Neural cell (in vitro differentiated cells): Measurements from ENCODE around the gene IKZF1. TPM values are rescaled to one million over a fixed set of nuclear protein-coding genes. Genes with fewer than 3 reads are reported as not detected.

Experiments used
- H2AFZ ChIP-seq: fragments of 200-600, 300-800 bp; sonication (generic), shearing (Covaris generic); 2 replicates; pipeline ENCODE4 v1.6.0; 2014; ENCODE audit warnings: low read depth, mild to moderate bottlenecking, antibody characterized with exemption, low read length, moderate library complexity
- H3F3A ChIP-seq: fragments of 200-600 bp; shearing (Covaris generic); 2 replicates; pipeline ENCODE4 v1.6.1; 2016; ENCODE audit warnings: mild to moderate bottlenecking, moderate library complexity, mixed read lengths, antibody characterized with exemption, low read length; ENCODE audit not compliant: insufficient read depth, poor library complexity, severe bottlenecking
- H3K27ac ChIP-seq: fragments of 200-600, 300-800 bp; sonication (generic), shearing (Covaris generic); 2 replicates; pipeline ENCODE4 v1.5.1; 2014; ENCODE audit warnings: mild to moderate bottlenecking, low read length, moderate library complexity
- H3K27me3 ChIP-seq: fragments of 300-800, 200-600 bp; sonication (generic), shearing (Covaris generic); 2 replicates; pipeline ENCODE4 v1.6.0; 2014; ENCODE audit warnings: mild to moderate bottlenecking, low read depth, low read length, moderate library complexity; ENCODE audit not compliant: insufficient read depth
- H3K36me3 ChIP-seq: fragments of 300-800, 200-600 bp; sonication (generic), shearing (Covaris generic); 2 replicates; pipeline ENCODE4 v1.5.1; 2014; ENCODE audit warnings: mild to moderate bottlenecking, antibody characterized with exemption, low read length, moderate library complexity; ENCODE audit not compliant: insufficient read depth
- H3K4me2 ChIP-seq: fragments of 300-800, 200-600 bp; sonication (generic), shearing (Covaris generic); 2 replicates; pipeline ENCODE4 v1.6.0; 2014; ENCODE audit warnings: mild to moderate bottlenecking, low read length
- H3K4me3 ChIP-seq: fragments of 300-800, 200-600 bp; sonication (generic), shearing (Covaris generic); 2 replicates; pipeline ENCODE4 v1.5.1; 2014; ENCODE audit warnings: mild to moderate bottlenecking, low read length, moderate library complexity
- H3K79me2 ChIP-seq: fragments of 200-600 bp; shearing (Covaris generic); replicated peaks from 2 replicates; pipeline ENCODE4 v1.6.0; 2014; ENCODE audit warnings: mild to moderate bottlenecking, low read length, moderate library complexity; ENCODE audit not compliant: insufficient read depth
- H3K9ac ChIP-seq: fragments of 300-800, 200-600 bp; sonication (generic), shearing (Covaris generic); 2 replicates; pipeline ENCODE4 v1.6.1; 2016; ENCODE audit warnings: mild to moderate bottlenecking, low read length, mixed read lengths
- H3K9me2 ChIP-seq: fragments of 200-600 bp; shearing (Covaris generic); 2 replicates; pipeline ENCODE4 v1.6.1; 2016; ENCODE audit warnings: mild to moderate bottlenecking, low read length, mixed read lengths; ENCODE audit not compliant: insufficient read depth
- H3K9me3 ChIP-seq: fragments of 200-600, 300-800 bp; sonication (generic), shearing (Covaris generic); 2 replicates; pipeline ENCODE4 v1.6.1; 2016; ENCODE audit warnings: mild to moderate bottlenecking, mixed run types, low read length, moderate library complexity, mixed read lengths
- H4K20me1 ChIP-seq: fragments of 200-600 bp; shearing (Covaris generic); 2 replicates; pipeline ENCODE4 v1.6.1; 2016; ENCODE audit warnings: mild to moderate bottlenecking, mixed run types; ENCODE audit not compliant: insufficient read depth
- EP300 ChIP-seq: fragments of 450-650 bp; conservative IDR thresholded peaks from 2 replicates; pipeline ENCODE4 v1.6.1; 2014; ENCODE audit warnings: antibody characterized with exemption, mild to moderate bottlenecking, moderate library complexity; ENCODE audit not compliant: poor library complexity, severe bottlenecking
- EZH2 ChIP-seq: fragments of 200-600, 300-800 bp; shearing (Covaris generic), sonication (generic); IDR thresholded peaks from 2 replicates; pipeline ENCODE4 v1.6.1; 2014; ENCODE audit warnings: antibody characterized with exemption, low read length, borderline replicate concordance, mild to moderate bottlenecking; ENCODE audit not compliant: insufficient read depth, poor library complexity, severe bottlenecking
- MXI1 ChIP-seq: fragments of 450-650 bp; conservative IDR thresholded peaks from 2 replicates; pipeline ENCODE4 v1.6.1; 2014; ENCODE audit warnings: antibody characterized with exemption, mild to moderate bottlenecking; ENCODE audit not compliant: poor library complexity, severe bottlenecking
- POLR2AphosphoS5 ChIP-seq: IDR thresholded peaks from 2 replicates; pipeline ENCODE4 v1.6.1; 2012
- RAD21 ChIP-seq: fragments of 450-650 bp; conservative IDR thresholded peaks from 2 replicates; pipeline ENCODE4 v1.6.1; 2014; ENCODE audit warnings: antibody characterized with exemption, mild to moderate bottlenecking, moderate library complexity
- SMC3 ChIP-seq: fragments of 450-650 bp; conservative IDR thresholded peaks from 2 replicates; pipeline ENCODE4 v1.6.1; 2014; ENCODE audit warnings: antibody characterized with exemption, mild to moderate bottlenecking, moderate library complexity; ENCODE audit not compliant: poor library complexity
- TAF1 ChIP-seq: IDR thresholded peaks from 2 replicates; pipeline ENCODE4 v1.6.1; 2012; ENCODE audit warnings: low read depth
- polyA plus RNA-seq: library from polyadenylated mRNA; depleted of rRNA; stranded (reverse); fragments of >200 nt; gene quantifications from 2 replicates; pipeline ENCODE4 v1.2.3, GENCODE V29; 2014
- TF ChIP-seq, protein P1 (sequence below): fragments of 450-650 bp; IDR thresholded peaks from 2 replicates; pipeline ENCODE4 v1.5.1; 2014; ENCODE audit warnings: antibody characterized with exemption, mild to moderate bottlenecking, moderate library complexity; ENCODE audit not compliant: poor library complexity, severe bottlenecking
- TF ChIP-seq, protein P2 (sequence below): IDR thresholded peaks from 2 replicates; pipeline ENCODE4 v1.6.1; 2012; ENCODE audit warnings: borderline replicate concordance

The IKZF1 gene
- polyA plus RNA-seq, 1 donor from 2014 or later, result 0.24 TPM

DNA sequence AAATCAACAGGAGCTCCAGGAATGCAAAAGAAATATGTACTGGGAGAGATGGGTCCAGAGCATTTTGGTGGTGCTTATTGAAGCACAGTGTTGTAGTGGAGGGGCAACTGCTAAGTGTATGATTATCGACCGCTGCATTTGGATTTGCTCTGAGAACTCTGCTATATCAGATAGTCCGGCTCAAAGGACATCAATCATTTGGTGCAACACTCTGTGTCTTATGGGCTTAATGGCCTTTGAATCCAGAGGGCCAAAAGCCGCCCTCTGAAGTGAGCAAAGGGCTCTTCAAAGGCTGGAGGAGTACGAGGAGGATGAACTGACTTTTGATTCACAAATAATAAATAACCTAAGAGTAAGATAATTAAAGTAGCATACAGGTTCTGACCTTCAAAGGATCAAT lies 9.4 kb upstream of the IKZF1 start:
- TF ChIP-seq, protein P1, sequence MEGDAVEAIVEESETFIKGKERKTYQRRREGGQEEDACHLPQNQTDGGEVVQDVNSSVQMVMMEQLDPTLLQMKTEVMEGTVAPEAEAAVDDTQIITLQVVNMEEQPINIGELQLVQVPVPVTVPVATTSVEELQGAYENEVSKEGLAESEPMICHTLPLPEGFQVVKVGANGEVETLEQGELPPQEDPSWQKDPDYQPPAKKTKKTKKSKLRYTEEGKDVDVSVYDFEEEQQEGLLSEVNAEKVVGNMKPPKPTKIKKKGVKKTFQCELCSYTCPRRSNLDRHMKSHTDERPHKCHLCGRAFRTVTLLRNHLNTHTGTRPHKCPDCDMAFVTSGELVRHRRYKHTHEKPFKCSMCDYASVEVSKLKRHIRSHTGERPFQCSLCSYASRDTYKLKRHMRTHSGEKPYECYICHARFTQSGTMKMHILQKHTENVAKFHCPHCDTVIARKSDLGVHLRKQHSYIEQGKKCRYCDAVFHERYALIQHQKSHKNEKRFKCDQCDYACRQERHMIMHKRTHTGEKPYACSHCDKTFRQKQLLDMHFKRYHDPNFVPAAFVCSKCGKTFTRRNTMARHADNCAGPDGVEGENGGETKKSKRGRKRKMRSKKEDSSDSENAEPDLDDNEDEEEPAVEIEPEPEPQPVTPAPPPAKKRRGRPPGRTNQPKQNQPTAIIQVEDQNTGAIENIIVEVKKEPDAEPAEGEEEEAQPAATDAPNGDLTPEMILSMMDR, result no peak
- no peak for TF ChIP-seq SMC3
- no peak for TF ChIP-seq POLR2AphosphoS5
- TF ChIP-seq MXI1, result no peak
- no peak for TF ChIP-seq EZH2
- no peak for TF ChIP-seq TAF1
- no peak for TF ChIP-seq RAD21
- no peak for TF ChIP-seq EP300
- TF ChIP-seq, protein P2, sequence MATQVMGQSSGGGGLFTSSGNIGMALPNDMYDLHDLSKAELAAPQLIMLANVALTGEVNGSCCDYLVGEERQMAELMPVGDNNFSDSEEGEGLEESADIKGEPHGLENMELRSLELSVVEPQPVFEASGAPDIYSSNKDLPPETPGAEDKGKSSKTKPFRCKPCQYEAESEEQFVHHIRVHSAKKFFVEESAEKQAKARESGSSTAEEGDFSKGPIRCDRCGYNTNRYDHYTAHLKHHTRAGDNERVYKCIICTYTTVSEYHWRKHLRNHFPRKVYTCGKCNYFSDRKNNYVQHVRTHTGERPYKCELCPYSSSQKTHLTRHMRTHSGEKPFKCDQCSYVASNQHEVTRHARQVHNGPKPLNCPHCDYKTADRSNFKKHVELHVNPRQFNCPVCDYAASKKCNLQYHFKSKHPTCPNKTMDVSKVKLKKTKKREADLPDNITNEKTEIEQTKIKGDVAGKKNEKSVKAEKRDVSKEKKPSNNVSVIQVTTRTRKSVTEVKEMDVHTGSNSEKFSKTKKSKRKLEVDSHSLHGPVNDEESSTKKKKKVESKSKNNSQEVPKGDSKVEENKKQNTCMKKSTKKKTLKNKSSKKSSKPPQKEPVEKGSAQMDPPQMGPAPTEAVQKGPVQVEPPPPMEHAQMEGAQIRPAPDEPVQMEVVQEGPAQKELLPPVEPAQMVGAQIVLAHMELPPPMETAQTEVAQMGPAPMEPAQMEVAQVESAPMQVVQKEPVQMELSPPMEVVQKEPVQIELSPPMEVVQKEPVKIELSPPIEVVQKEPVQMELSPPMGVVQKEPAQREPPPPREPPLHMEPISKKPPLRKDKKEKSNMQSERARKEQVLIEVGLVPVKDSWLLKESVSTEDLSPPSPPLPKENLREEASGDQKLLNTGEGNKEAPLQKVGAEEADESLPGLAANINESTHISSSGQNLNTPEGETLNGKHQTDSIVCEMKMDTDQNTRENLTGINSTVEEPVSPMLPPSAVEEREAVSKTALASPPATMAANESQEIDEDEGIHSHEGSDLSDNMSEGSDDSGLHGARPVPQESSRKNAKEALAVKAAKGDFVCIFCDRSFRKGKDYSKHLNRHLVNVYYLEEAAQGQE, result no peak
- H4K20me1 ChIP-seq, result no peaks in the 10 kb centered on the region

DNA sequence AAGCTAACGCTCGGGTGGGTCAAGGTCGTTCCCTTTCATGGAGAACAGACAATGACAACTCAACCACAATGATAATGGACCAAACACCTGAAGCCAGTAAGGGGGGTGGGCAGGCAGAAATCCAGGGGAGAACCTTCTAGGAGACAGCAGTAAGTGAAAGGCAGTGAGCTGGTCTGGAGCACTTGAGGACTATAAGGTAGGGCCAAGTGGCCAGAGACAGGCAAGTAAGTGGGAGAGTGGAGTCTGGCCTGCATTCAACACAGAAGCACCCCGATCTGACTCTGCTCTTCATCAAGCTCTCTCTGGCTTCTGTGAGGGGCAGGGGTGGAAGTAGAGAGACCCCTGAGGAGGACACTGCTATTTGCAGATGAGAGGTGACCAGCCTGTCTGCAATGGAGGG lies 7.7 kb upstream of the IKZF1 start:
- Histone ChIP-seq H3K9me3 (no peaks in the 10 kb centered on the region), H4K20me1 (no peaks in the 10 kb centered on the region), H3K79me2 (no peaks in the 10 kb centered on the region), H3K27me3 (no peaks in the 10 kb centered on the region), H2AFZ (no peak overlapping the region), H3K4me3 (no peak overlapping the region), H3F3A (peaks cover 5% of the 10 kb centered on the region), H3K9ac (no peak overlapping the region), H3K9me2 (no peaks in the 10 kb centered on the region), H3K27ac (no peak overlapping the region), H3K36me3 (no peaks in the 10 kb centered on the region), H3K4me2 (no peak overlapping the region)
- TF ChIP-seq MXI1, result no peak

More for the DNA sequence above, 9.4 kb upstream of the IKZF1 start:
- no peaks in the 10 kb centered on the region for H3K27me3 ChIP-seq
- H3K79me2 ChIP-seq, result no peaks in the 10 kb centered on the region
- H3K9ac ChIP-seq, result no peak overlapping the region
- H3K4me3 ChIP-seq, result no peak overlapping the region
- H3K27ac ChIP-seq, result no peak overlapping the region
- H3K9me3 ChIP-seq, result no peaks in the 10 kb centered on the region
- no peaks in the 10 kb centered on the region for H3K36me3 ChIP-seq
- H3K9me2 ChIP-seq, result no peaks in the 10 kb centered on the region
- H3K4me2 ChIP-seq, result no peak overlapping the region
- H3F3A ChIP-seq, result peaks cover 5% of the 10 kb centered on the region
- H2AFZ ChIP-seq, result no peak overlapping the region
